Thoracic aorta (tissue), 2 donors: ENCODE measurements around the gene STRIP1. TPM values are rescaled to one million over a fixed set of nuclear protein-coding genes. Genes with fewer than 3 reads are reported as not detected.
"Not testable (repeated sequence)": the region's sequence is repeated elsewhere in the genome, so short reads cannot be mapped to it uniquely, and the experiment has no call there.

ENCODE experiments used
- ATAC-seq: fragments of 150-250 bp; one replicate; pipeline ENCODE4 v1.8.0; 2017; ENCODE audit warnings: low read depth; ENCODE audit not compliant: insufficient number of reproducible peaks, low FRiP score
- DNase-seq: peaks from one replicate; pipeline ENCODE4 v3.0.0-alpha.2; 2020; ENCODE audit warnings: low spot score
- H3K27ac ChIP-seq, 2 donors: fragments of 200-600 bp; sonication (generic); 1 replicate in 1 of 2; 2 replicates in 1 of 2; pipeline ENCODE4 v1.5.1; 2016; ENCODE audit warnings: mild to moderate bottlenecking in 2 of 2, moderate library complexity in 2 of 2
- H3K27me3 ChIP-seq: fragments of 200-600 bp; sonication (generic); replicated peaks from 2 replicates; pipeline ENCODE4 v1.6.0; 2016; ENCODE audit warnings: mild to moderate bottlenecking; ENCODE audit not compliant: insufficient read depth
- H3K36me3 ChIP-seq: fragments of 200-600 bp; sonication (generic); one replicate; pipeline ENCODE4 v1.5.1; 2016
- H3K4me1 ChIP-seq, 2 donors: fragments of 200-600 bp; sonication (generic); 1 replicate in 1 of 2; 2 replicates in 1 of 2; pipeline versions ENCODE4 v1.5.1 to v1.6.0; 2016; ENCODE audit warnings: low read depth in 2 of 2, mild to moderate bottlenecking in 1 of 2; ENCODE audit not compliant: control insufficient read depth in 1 of 2
- H3K4me3 ChIP-seq: fragments of 200-600 bp; sonication (generic); 2 replicates; pipeline ENCODE4 v1.5.1; 2016; ENCODE audit warnings: mild to moderate bottlenecking
- H3K9me3 ChIP-seq: fragments of 200-600 bp; sonication (generic); 2 replicates; pipeline ENCODE4 v1.5.1; 2016
- CTCF ChIP-seq: fragments of 200-600 bp; sonication (generic); IDR thresholded peaks from one replicate; pipeline ENCODE4 v1.5.1; 2019; ENCODE audit warnings: antibody characterized with exemption
- total RNA-seq, 2 donors: library from RNA; depleted of rRNA; stranded (reverse); fragments of >200 nt; gene quantifications; one replicate each; pipeline versions ENCODE4 v1.1.0 to v1.2.3, GENCODE V29; 2016

The STRIP1 gene
- total RNA-seq, 2 donors from 2014 or later: 38.4 to 61.6 TPM

- TF ChIP-seq CTCF: no peak
- Histone ChIP-seq H3K9me3 (no peaks in the 10 kb centered on the region), H3K27me3 (no peaks in the 10 kb centered on the region), H3K4me1 (no peaks in the 10 kb centered on the region), H3K36me3 (peaks cover 73% of the 10 kb centered on the region), H3K4me3 (no peak overlapping the region), H3K27ac (no peak overlapping the region)
- DNase-seq (no peak), ATAC-seq (no peak)
These were observed 14.7 kb upstream of the STRIP1 start for GRCh38 chr1:110019770-110020169.

GRCh38 chr1:110021285-110021684 lies 13.1 kb upstream of the STRIP1 start:
- Histone ChIP-seq H3K4me1 (no peaks in the 10 kb centered on the region), H3K9me3 (no peaks in the 10 kb centered on the region), H3K4me3 (no peak overlapping the region), H3K36me3 (peaks cover 63% of the 10 kb centered on the region), H3K27ac (no peak overlapping the region), H3K27me3 (no peaks in the 10 kb centered on the region)
- ATAC-seq (no peak), DNase-seq (no peak)
- TF ChIP-seq CTCF: no peak

GRCh38 chr1:110024613-110025012 lies 9.8 kb upstream of the STRIP1 start:
- no peak overlapping the region for H3K27ac ChIP-seq
- no peaks in the 10 kb centered on the region for H3K9me3 ChIP-seq
- H3K36me3 ChIP-seq: peaks cover 32% of the 10 kb centered on the region
- no peaks in the 10 kb centered on the region for H3K4me1 ChIP-seq
- no peak for ATAC-seq
- no peak for TF ChIP-seq CTCF
- DNase-seq: no peak
- no peaks in the 10 kb centered on the region for H3K27me3 ChIP-seq
- H3K4me3 ChIP-seq: no peak overlapping the region

GRCh38 chr1:110030687-110031086 lies 3.7 kb upstream of the STRIP1 start:
- H3K9me3 ChIP-seq, DNase-seq, H3K36me3 ChIP-seq, H3K27me3 ChIP-seq, ATAC-seq, H3K27ac ChIP-seq, H3K4me1 ChIP-seq, H3K4me3 ChIP-seq: not testable (repeated sequence)

GRCh38 chr1:110032327-110032726 lies 2.1 kb upstream of the STRIP1 start:
- Histone ChIP-seq H3K27ac (no peak overlapping the region), H3K4me1 (peaks cover 0 to 10% of the 10 kb centered on the region in 2 donors), H3K4me3 (no peak overlapping the region), H3K36me3 (no peaks in the 10 kb centered on the region), H3K27me3 (no peaks in the 10 kb centered on the region), H3K9me3 (no peaks in the 10 kb centered on the region)
- no peak for DNase-seq
- TF ChIP-seq CTCF: no peak
- no peak for ATAC-seq

- Histone ChIP-seq H3K4me1 (peaks cover 0 to 10% of the 10 kb centered on the region in 2 donors), H3K36me3 (peaks cover 4% of the 10 kb centered on the region), H3K27me3 (no peaks in the 10 kb centered on the region), H3K27ac (no peak overlapping the region), H3K4me3 (no peak overlapping the region), H3K9me3 (no peaks in the 10 kb centered on the region)
- ATAC-seq: no peak
- TF ChIP-seq CTCF: no peak
- no peak for DNase-seq
These were observed 1.0 kb upstream of the STRIP1 start for GRCh38 chr1:110033421-110033820.
